Progenitor cell of endocrine pancreas (in vitro differentiated cells): ENCODE measurements around the gene ABAT. TPM values are rescaled to one million over a fixed set of nuclear protein-coding genes. Genes with fewer than 3 reads are reported as not detected.
"Not testable (repeated sequence)": the region's sequence is repeated elsewhere in the genome, so short reads cannot be mapped to it uniquely, and the experiment has no call there.

Experiments
- DNase-seq: peaks from one replicate; pipeline ENCODE4 v3.0.0; 2021; ENCODE audit warnings: low spot score; ENCODE audit not compliant: unreplicated experiment
- H3K27ac Mint-ChIP-seq: 2 replicates; pipeline ENCODE4 v1.8.0; 2021; ENCODE audit warnings: mild to moderate bottlenecking, moderate library complexity, mixed read lengths
- H3K27me3 Mint-ChIP-seq: 2 replicates; pipeline ENCODE4 v1.8.0; 2021; ENCODE audit warnings: mixed read lengths
- H3K36me3 Mint-ChIP-seq: 2 replicates; pipeline ENCODE4 v1.8.0; 2022; ENCODE audit warnings: mixed read lengths; ENCODE audit not compliant: insufficient read depth
- H3K4me1 Mint-ChIP-seq: 2 replicates; pipeline ENCODE4 v1.8.0; 2021; ENCODE audit warnings: low read depth, mixed read lengths
- H3K4me3 Mint-ChIP-seq: 2 replicates; pipeline ENCODE4 v1.8.0; 2021; ENCODE audit warnings: low read depth, mild to moderate bottlenecking, moderate library complexity, mixed read lengths
- H3K9me3 Mint-ChIP-seq: 2 replicates; pipeline ENCODE4 v1.8.0; 2021; ENCODE audit warnings: low read depth, mixed read lengths
- CTCF ChIP-seq: fragments of 200-600 bp; sonication (generic); IDR thresholded peaks from one replicate; pipeline ENCODE4 v1.5.0; 2021; ENCODE audit warnings: antibody characterized with exemption, mild to moderate bottlenecking; ENCODE audit not compliant: unreplicated experiment
- total RNA-seq: library from RNA; stranded (reverse); gene quantifications from 2 replicates; pipeline ENCODE4 v1.2.1, GENCODE V29; 2021

Gene ABAT
- total RNA-seq, 1 donor from 2014 or later: 24.7 TPM

DNA sequence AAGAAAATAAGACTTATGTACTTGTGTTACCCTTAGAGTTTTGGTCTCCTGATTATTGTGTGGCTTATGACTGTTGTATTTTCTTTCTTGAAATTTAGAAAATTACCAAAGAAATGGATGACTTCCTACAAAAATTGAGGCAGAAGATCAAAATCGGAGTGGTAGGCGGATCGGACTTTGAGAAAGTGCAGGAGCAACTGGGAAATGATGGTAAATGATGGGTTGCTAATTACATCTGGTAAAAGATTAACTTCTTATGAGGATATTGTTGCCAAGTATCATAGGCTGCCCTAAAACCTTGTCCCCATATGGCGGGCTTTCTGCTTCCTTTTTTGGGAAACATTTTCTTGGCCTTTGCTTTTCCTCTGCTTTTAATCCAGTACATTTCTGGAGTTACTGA is 127.3 kb downstream of the ABAT start:
- no peak for DNase-seq
- Mint-ChIP-seq H3K4me3 (no peak overlapping the region), H3K4me1 (peaks cover 11% of the 10 kb centered on the region), H3K36me3 (peaks cover 10% of the 10 kb centered on the region), H3K27ac (no peak overlapping the region), H3K9me3 (no peaks in the 10 kb centered on the region), H3K27me3 (no peaks in the 10 kb centered on the region)
- no peak for TF ChIP-seq CTCF

DNA sequence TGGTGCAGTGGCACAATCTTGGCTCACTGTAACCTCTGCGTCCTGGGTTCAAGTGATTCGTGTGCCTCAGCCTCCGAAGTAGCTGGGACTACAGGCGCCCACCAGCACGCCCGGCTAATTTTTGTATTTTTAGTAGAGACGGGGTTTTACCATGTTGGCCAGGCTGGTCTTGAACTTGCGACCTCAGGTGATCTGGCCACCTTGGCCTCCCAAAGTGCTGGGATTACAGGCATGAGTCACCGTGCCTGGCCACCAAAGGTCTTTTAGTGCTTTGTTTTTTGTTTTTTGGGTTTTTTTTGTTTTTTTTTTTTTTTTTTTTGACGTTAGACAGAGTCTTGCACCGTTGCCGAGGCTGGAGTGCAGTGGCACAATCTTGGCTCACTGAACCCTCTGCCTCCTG is 129.3 kb downstream of the ABAT start:
- not testable (repeated sequence) for H3K9me3 Mint-ChIP-seq, H3K27me3 Mint-ChIP-seq, H3K4me1 Mint-ChIP-seq, H3K27ac Mint-ChIP-seq, DNase-seq, H3K4me3 Mint-ChIP-seq
- peaks cover 15% of the 10 kb centered on the region for H3K36me3 Mint-ChIP-seq

DNA sequence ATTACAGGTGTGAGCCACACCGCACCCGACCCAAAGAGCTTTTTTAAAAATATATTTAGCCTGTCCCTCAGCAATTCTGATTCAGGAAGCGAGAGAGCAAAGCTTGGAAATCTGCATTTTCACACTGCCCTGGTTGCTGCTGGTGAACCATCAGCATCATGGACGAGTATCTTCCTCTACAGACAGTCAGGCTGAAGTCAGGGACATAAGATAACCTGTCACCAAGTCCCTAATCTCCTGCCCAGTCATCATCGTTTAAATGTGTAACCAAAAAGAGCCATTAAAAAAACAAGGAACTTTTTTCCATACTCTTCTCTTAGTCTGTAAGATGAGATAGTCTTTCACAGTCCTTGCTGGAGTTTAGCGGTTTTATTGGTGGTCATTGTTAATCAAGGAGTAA is 129.9 kb downstream of the ABAT start:
- Mint-ChIP-seq H3K27ac (no peak overlapping the region), H3K4me3 (no peak overlapping the region), H3K27me3 (no peaks in the 10 kb centered on the region), H3K9me3 (no peaks in the 10 kb centered on the region), H3K36me3 (peaks cover 20% of the 10 kb centered on the region), H3K4me1 (peaks cover under 1% of the 10 kb centered on the region)
- TF ChIP-seq CTCF: no peak
- no peak for DNase-seq

DNA sequence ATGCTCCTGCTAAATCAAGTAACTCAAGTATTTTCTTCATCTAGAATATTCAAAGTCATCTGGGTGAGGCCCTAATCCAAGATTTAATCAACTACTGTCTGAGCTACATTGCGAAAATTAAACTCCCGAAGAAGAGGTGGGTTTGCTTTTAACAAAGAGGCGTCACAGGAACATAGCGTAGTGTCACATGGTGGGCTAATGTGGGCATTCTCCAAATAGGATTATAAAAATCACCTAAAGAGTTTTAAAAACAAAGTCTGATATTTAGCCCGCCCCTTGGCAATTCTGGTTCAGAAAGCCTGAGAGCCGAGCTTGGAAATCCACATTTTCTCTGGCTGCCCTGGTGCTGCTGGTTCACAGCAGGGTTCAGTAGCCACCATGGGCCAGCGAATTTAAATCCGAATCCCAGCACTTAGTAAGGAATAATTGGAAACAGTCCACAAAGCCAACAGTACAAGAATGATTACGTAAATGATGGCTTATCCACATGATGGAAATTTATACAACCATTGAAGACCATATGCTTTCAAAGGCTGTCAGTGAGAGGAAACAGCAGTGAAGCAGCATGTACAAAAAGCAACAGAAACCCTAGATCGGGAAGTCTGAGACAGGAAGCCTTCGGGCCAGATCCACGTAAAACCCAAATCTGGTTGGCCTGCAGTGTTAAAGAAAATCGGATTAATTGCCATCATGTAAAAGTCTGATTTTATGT is 132.0 kb downstream of the ABAT start:
- H3K27ac Mint-ChIP-seq: no peak overlapping the region

DNA sequence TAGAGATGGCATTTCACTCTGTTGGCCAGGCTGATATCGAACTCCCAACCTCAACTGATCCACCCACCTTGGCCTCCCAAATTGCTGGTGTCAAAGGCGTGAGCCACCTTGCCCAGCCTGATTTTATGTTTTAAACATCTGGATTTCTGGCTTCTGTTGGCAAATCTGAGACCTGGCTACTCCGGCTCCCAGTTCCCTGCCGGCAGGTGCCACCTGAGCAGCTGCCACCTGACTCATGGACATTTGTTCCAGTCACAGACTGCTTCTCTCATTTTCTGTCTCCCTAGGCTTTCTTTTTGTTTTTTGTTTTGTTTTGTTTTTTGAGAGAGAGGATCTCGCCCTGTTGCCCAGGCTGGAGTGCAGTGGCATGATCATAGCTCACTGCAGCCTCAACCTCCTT is 132.8 kb downstream of the ABAT start:
- H3K9me3 Mint-ChIP-seq: no peaks in the 10 kb centered on the region
- no peak overlapping the region for H3K4me3 Mint-ChIP-seq
- no peak for DNase-seq
- no peak overlapping the region for H3K27ac Mint-ChIP-seq
- H3K4me1 Mint-ChIP-seq: no peaks in the 10 kb centered on the region
- peaks cover 22% of the 10 kb centered on the region for H3K36me3 Mint-ChIP-seq
- no peaks in the 10 kb centered on the region for H3K27me3 Mint-ChIP-seq
- no peak for TF ChIP-seq CTCF

More for the DNA sequence above, 132.0 kb downstream of the ABAT start:
- no peak for TF ChIP-seq CTCF
- Mint-ChIP-seq H3K4me3 (no peak overlapping the region), H3K9me3 (no peaks in the 10 kb centered on the region), H3K27me3 (no peaks in the 10 kb centered on the region), H3K36me3 (peaks cover 25% of the 10 kb centered on the region), H3K4me1 (no peaks in the 10 kb centered on the region)
- DNase-seq: no peak

GRCh38 chr16:8808009-8808408 is 133.6 kb downstream of the ABAT start:
- TF ChIP-seq CTCF: no peak
- DNase-seq: no peak
- no peaks in the 10 kb centered on the region for H3K27me3 Mint-ChIP-seq
- H3K4me1 Mint-ChIP-seq: no peaks in the 10 kb centered on the region
- no peak overlapping the region for H3K4me3 Mint-ChIP-seq
- H3K9me3 Mint-ChIP-seq: no peaks in the 10 kb centered on the region
- no peak overlapping the region for H3K27ac Mint-ChIP-seq
- H3K36me3 Mint-ChIP-seq: peaks cover 23% of the 10 kb centered on the region
